Ovary (tissue), 9 donors: ENCODE results near the gene PARD3B. TPM values are rescaled to one million over a fixed set of nuclear protein-coding genes. Genes with fewer than 3 reads are reported as not detected.

Source experiments
- DNase-seq, 5 donors: peaks; one replicate each; pipeline ENCODE4 v3.0.0-alpha.2; 2019 to 2020
- H3K27ac ChIP-seq, 2 donors: fragments of 200-600 bp; one replicate each; pipeline versions ENCODE4 v1.5.1 to v1.8.0; 2019 to 2022
- H3K27me3 ChIP-seq: fragments of 200-600 bp; one replicate; pipeline ENCODE4 v1.8.0; 2022
- H3K36me3 ChIP-seq: fragments of 200-600 bp; sonication (generic); one replicate; pipeline ENCODE4 v1.5.1; 2019
- H3K4me1 ChIP-seq: one replicate; pipeline ENCODE4 v1.8.1; 2013; ENCODE audit warnings: mild to moderate bottlenecking, moderate library complexity; ENCODE audit not compliant: insufficient read depth
- H3K4me3 ChIP-seq: fragments of 200-600 bp; sonication (generic); one replicate; pipeline ENCODE4 v1.5.1; 2017
- H3K9me3 ChIP-seq, 2 donors: fragments of 200-600 bp in 1 of 2; sonication (generic) in 1 of 2; one replicate each; pipeline versions ENCODE4 v1.5.1 to v1.8.1; 2013 to 2019; ENCODE audit warnings: mild to moderate bottlenecking in 1 of 2, moderate library complexity in 1 of 2
- CTCF ChIP-seq, 3 donors: fragments of 450-650 bp in 2 of 3; fragments of 200-600 bp in 1 of 3; IDR thresholded peaks; one replicate each; pipeline versions ENCODE4 v1.5.1 to v1.8.0; 2016 to 2022; ENCODE audit warnings: antibody characterized with exemption in 3 of 3, mild to moderate bottlenecking in 1 of 3
- EP300 ChIP-seq: sonication (generic); formaldehyde crosslinking; IDR thresholded peaks from one replicate; pipeline ENCODE4 v1.6.1; 2017; ENCODE audit warnings: antibody characterized with exemption
- POLR2A ChIP-seq: fragments of 450-650 bp; IDR thresholded peaks from one replicate; pipeline ENCODE4 v1.6.1; 2017; ENCODE audit warnings: antibody characterized with exemption, mild to moderate bottlenecking, moderate library complexity
- WGBS, 3 donors: extraction: QIAGEN DNeasy Blood & Tissue Kit in 1 of 3; methylation state at CpG; one replicate each; pipeline versions ENCODE4 v1.1.5 to v1.1.7; 2013 to 2017; 5-methylcytosine and 5-hydroxymethylcytosine counted together
- intact Hi-C, 4 donors: fragments of 100-400 bp; cut with DNase I; formaldehyde crosslinking; loops; one replicate each; pipeline versions ENCODE4 v1.11.0 to v1.15.1; 2022 to 2023
- polyA plus RNA-seq, 2 donors: library from polyadenylated mRNA; stranded (reverse); fragments of 200-250 nt in 1 of 2; fragments of 350-450 nt in 1 of 2; fragmentation: Illumina TruSeq in 1 of 2; extraction: RNeasy Lipid Tissue Mini Kit (QIAGEN cat#74804) in 1 of 2; gene quantifications; one replicate each; pipeline ENCODE4 v1.2.3, GENCODE V29; 2013 to 2014
- total RNA-seq, 7 donors: library from RNA; depleted of rRNA in 2 of 7; stranded (reverse); fragments of >200 nt in 2 of 7; fragmentation: NEBNext Ultra II Directional in 3 of 7; extraction: Animal tissue kit (Norgen Biotek cat#: 25700) in 3 of 7; gene quantifications; one replicate each; pipeline versions ENCODE4 v1.1.0 to v1.2.4, GENCODE V29; 2016 to 2023
- donor health status: DM: no; HTN: no; CAD: no; lungs with moderate emphysema.
- donor health status: DM: no; HTN: no; CAD: no.
- donor health status: Bipolar disorder and iron deficiency.
- donor health status: DM: yes; HTN: yes; CAD: no.
- donor health status: DM: no; HTN: no; CAD: no.
- donor health status: DM: yes; HTN: yes; CAD: no.

The PARD3B gene
- total and polyA plus RNA-seq, 9 donors = 8.2 to 46.6 (median 28.7) TPM

- no peak overlapping the region for H3K27ac ChIP-seq
- no peak for DNase-seq
These were observed 1025.4 kb downstream of the PARD3B start for GRCh38 chr2:205570648-205571047.

DNA sequence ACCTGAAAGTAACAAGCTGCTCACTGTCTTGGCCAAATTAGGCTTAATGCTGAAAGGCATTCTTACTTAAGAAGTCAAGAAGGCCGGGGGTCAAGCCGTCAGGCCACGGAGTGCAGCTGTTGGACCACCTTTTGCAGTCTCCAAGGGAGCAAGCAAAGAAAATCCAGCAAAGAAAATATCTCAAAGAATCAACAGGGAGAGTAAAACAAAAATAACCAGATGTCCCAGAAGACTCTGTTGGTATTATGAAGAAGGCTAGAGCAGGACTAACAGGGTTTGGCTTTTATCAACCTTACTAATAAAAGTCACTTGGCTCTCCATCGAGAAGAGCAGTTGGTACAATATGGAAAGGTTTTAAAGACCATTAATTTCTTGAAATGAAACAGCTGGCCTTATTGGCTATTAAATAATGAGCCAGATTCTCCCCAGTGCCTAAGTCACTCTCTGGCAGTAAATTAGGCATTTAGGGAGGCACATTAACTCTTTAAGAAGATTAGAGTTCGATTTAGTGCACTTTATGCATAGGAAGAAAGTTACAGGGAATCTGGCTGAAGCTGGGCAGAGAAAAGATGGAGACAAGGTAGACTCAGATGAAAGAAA, 1026.2 kb downstream of the PARD3B start:
- TF ChIP-seq POLR2A (no peak), EP300 (no peak), CTCF (IDR thresholded peaks at IDR 0.05) (no peak)
- Histone ChIP-seq H3K9me3 (no peaks in the 10 kb centered on the region), H3K27me3 (no peaks in the 10 kb centered on the region), H3K4me3 (no peak overlapping the region), H3K27ac (no peak overlapping the region), H3K36me3 (no peaks in the 10 kb centered on the region), H3K4me1 (no peaks in the 10 kb centered on the region)
- intact Hi-C loops = no loop called here
- DNase-seq = no peak
- WGBS, 3 donors = 53 to 69% (median 54%) methylated on average over 5 of the region's 5 CpGs

More at GRCh38 chr2:205570648-205571047, 1025.4 kb downstream of the PARD3B start:
- H3K36me3 ChIP-seq = no peaks in the 10 kb centered on the region
- TF ChIP-seq CTCF (IDR thresholded peaks at IDR 0.05) (no peak), POLR2A (no peak), EP300 (no peak)
- H3K27me3 ChIP-seq = no peaks in the 10 kb centered on the region
- 61 to 82% (median 73%) methylated on average over 6 of the region's 6 CpGs for WGBS, 3 donors
- intact Hi-C loops = no loop called here
- no peaks in the 10 kb centered on the region for H3K9me3 ChIP-seq
- no peak overlapping the region for H3K4me3 ChIP-seq
- no peaks in the 10 kb centered on the region for H3K4me1 ChIP-seq

GRCh38 chr2:205574001-205574400, 1028.7 kb downstream of the PARD3B start:
- TF ChIP-seq EP300 (no peak), CTCF (IDR thresholded peaks at IDR 0.05) (no peak), POLR2A (no peak)
- H3K27ac ChIP-seq = no peak overlapping the region

DNA sequence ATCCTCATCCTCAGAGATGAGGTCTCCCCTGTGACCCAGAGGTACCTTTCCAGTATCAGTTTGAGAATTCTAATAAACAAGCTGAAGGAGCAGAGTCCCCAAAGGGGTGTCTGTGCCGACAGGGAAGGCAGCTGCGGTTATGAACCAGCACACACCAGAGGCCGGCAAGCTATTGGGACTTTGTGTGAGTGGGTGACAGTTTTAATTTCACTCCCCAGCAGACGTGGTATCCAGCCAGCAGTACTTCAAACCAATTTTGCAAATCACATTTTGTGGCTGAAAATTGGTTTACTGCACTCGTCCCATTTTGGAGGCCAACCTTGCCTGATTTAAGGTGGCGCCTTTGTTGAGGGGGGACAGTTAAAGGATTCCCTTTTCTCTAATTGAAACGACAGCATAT, 1034.1 kb downstream of the PARD3B start:
- no peaks in the 10 kb centered on the region for H3K9me3 ChIP-seq
- TF ChIP-seq EP300 = no peak
- TF ChIP-seq POLR2A = no peak
- TF ChIP-seq CTCF (IDR thresholded peaks at IDR 0.05) = no peak
- no peak overlapping the region for H3K27ac ChIP-seq
- intact Hi-C loops = no loop called here
- H3K36me3 ChIP-seq = no peaks in the 10 kb centered on the region
- no peak overlapping the region for H3K4me3 ChIP-seq
- peaks cover 3% of the 10 kb centered on the region for H3K4me1 ChIP-seq
- H3K27me3 ChIP-seq = no peaks in the 10 kb centered on the region
- 86 to 89% (median 87%) methylated on average over 7 of the region's 7 CpGs for WGBS, 3 donors
- DNase-seq = no peak

More at GRCh38 chr2:205574001-205574400, 1028.7 kb downstream of the PARD3B start:
- DNase-seq = no peak
- WGBS, 3 donors = 29 to 31% (median 30%) methylated on average over 3 of the region's 3 CpGs
- intact Hi-C loops = no loop called here
- Histone ChIP-seq H3K9me3 (no peaks in the 10 kb centered on the region), H3K27me3 (no peaks in the 10 kb centered on the region), H3K4me3 (no peak overlapping the region), H3K4me1 (no peaks in the 10 kb centered on the region), H3K36me3 (no peaks in the 10 kb centered on the region)
